ENCODE results near the gene RGS6.

RGS6 gene

DNA sequence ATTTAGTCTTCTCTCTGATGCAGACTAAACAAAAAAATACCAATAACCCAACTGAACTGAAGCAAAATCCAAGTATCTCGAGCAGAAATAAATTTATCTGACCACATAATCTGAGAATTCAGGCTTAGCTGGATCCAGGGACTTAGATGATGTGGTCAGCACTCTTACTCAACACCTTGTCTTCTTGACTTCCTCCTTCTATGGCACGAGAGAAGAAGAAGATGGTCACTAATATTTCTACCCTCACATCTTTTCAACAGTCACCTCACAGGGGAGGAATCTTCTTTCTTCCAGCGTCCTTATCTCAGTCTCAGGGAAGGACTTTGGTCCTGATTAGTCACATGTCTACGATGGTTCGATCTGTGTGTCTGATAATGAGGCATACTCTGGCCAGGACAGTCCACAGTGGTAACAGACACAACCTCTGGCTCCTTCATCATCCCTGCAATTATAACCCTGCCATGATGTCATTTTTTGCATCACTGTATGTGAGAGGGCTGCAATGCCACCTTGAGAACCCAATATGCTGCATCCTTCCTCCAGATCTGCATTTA lies 15.8 kb downstream of the RGS6 start:
- no peak for DNase-seq (ENCODE audit: low read depth)

DNA sequence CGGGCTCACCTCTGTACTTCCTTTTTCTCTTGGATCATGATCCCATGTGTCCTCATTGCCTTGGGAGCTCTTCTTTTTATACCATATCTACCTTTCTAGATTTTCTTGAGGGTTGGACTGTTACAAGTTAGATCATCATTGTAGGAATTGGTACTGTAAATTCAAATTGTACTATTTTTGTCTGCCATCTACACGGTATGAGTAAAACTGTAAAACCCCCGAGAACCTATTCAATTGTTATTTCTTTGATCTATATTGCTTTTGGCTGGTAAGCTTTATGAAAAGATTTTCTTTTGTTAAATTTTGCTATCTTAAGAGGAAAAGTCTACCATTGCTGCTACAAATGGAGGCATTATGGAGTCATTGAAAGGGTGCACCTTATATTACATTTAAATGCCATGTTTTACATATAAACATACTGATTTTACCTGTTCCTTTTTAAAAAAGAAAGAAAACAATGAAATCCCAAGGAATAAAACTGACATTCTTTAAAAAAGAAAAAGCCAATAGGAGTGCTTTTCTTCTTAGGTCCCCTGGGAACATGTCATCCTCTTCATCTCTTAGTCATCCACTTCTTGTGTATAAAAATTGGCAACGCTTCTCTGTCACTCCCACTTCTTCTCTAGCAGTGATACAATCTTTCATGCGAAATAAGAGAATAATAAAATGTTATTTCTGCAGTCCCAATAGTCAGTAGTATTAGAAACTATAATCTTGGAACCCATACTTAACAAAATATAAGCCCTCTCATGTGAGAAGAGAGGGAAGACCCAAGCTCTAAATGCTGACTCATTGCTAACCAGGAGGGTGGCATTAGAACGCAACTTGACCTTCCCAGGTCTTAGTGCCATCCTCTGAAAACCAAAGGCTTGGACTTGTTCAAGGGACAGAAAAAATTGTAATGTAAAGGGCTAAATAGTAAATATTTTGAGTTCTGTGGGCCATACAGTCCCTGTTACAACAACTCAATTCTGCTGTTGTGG lies 20.4 kb downstream of the RGS6 start:
- no peak for DNase-seq (ENCODE audit: low read depth)

DNA sequence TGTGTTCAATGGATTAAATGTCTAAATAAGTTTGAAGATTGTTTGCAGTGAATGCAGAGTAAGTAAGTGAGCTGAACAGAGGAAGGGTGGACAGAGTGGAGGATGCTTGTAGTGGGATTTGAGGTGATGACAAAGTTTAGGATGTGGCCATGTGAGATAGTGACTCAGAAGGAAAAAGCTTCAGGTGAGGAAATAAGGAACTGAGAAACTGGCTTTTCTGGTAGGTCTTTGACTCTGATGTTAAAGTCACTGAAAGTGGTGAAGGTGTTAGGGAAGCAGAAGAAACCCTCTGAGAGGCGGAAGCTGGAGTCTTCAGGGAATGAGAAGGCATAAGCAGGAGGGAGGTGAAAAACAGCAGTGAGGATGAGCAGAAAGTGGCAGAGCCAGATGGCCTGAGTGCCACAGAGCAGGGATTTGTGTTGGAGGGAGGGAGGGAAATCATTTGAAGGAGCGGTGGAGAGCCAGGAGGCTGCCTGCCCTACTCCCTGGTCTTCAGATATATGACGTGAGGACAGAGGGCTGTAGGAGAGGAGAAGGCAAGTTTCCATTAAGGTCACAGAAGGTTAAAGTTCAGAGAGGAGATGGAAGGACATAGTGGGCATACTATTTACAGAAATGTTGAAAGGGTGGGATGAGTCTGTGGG lies 24.8 kb downstream of the RGS6 start:
- DNase-seq (ENCODE audit: low read depth) = no peak

DNA sequence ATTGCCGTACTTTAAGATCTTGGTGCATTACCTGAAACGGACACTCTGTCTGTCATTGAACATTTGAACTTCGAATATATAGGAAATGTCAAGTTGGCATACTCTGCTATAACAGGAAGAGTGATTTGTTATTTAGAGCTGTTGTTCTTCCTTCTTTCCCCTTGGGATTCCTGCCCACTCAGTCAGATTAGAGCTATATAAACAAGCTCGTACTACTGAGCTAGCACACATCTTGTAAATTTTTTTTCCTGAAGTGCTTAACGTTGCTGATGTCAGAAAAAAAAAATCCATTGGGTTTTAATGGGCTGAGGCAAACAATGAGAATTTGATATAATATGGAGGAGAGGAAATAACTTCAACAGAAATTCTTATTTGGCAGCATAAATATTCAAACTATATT lies 26.8 kb downstream of the RGS6 start:
- no peak for DNase-seq (ENCODE audit: low read depth)

DNA sequence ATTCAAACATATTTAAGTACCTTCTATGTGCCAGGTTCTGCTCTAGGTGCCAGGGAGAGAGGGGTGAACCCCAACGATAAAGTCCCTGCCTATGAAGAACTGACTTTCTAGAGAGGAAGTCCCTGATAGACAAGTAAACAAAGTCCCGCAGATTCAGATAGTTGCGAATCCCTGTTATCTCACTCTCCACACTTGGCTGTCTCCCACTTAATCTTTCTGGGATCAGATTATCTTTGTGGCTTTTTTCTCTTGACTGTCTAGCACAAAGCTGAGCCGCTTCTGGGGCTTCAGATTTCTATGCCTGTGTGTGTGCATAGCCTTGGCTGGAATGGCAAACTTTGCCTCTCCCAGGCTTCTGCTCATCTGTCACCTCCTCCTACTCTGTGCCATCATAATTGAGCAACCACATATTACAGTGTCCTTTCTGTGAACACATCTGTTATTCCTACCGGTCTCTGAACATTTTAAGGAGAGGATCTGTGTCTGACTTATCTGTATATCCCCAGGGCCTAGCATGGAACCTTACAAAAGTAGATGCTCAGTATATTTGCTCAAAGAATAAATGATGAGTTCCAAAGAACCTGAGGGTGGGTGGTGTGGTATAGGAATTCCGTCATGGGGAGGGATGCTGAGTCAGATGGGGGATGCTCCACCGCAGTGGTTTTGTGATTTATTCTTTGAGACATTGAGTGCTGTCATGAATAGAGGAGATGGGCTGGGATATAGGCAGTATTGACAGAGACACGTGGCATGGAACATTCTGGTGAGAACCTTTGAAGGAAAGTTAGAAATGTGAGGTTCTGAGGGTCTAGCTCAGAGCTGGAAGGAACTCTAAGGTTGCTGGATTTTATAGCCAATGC lies 28.5 kb downstream of the RGS6 start:
- no peak for DNase-seq (ENCODE audit: low read depth)

GRCh38 chr14:71961972-71962371 lies 29.7 kb downstream of the RGS6 start:
- no peak for DNase-seq (ENCODE audit: low read depth)

DNA sequence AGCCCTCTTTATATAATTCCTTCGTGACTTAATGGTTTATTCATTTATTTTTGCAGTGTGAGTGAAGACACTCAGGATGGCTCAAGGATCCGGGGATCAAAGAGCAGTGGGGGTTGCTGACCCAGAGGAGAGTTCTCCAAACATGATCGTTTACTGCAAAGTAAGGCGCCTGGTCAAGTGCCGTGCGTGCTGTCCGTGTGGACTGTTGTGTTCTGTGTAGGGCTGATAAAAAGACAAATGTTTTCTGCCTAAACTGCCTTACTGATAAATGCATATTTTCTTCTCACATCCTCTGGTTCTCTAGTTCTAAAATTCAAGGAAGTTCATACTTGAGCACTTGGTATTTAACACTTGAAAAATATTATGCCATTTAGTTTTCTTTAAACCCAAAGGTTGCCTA lies 32.5 kb downstream of the RGS6 start:
- DNase-seq (ENCODE audit: low read depth) = no peak

DNA sequence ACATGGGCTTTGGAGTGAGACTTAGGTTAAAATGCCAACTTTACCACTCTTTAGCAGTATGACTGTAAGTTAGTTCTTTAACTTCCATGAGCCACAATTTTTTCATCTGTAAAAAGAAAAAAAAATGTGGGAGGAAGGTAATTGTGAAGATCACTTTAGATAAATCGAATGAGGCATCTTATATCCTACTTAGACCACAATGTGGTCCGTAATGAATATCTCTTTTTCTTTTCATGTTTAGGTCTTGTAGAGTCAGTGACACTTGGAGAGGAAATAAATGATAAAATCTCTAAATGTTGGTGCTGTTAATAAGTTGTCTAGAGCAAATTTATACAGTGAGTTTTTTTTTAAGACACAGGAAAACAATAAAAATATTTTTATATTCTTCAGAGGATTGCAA lies 34.3 kb downstream of the RGS6 start:
- DNase-seq (ENCODE audit: low read depth) = no peak

GRCh38 chr14:71967704-71968103 lies 35.5 kb downstream of the RGS6 start:
- no peak for DNase-seq (ENCODE audit: low read depth)

GRCh38 chr14:71970272-71970671 lies 38.0 kb downstream of the RGS6 start:
- DNase-seq (ENCODE audit: low read depth) = no peak

DNA sequence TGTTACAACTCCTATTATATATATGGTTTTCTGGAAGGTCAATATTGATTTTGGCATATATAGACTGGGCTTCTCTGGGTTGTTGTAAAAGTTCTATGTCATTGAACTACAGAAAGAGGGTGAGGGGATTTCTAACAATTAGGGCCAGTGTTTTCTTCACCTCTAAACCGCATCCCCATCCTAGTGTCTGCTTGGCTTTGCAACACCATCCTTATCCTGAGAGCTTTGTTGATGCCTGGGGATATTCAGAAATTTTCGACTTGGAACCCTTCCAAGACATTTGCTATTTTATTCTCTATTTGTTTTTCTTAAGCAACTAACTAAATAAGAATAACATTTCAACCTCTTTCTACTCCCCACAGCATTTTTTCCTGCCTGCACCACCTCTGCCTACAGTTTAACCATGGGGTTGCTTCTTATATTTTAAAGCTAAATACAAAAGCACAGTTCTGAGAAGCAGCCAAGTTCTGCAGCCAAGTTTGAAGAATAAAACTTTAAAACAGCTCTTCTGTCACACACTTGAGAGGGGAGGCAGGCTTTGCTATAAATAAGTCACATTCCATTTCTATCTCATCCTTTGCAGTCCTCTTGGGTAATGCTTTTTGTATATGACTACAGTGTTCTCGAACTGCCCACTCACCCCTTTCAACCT lies 53.4 kb downstream of the RGS6 start:
- no peak for DNase-seq (ENCODE audit: low read depth)

DNA sequence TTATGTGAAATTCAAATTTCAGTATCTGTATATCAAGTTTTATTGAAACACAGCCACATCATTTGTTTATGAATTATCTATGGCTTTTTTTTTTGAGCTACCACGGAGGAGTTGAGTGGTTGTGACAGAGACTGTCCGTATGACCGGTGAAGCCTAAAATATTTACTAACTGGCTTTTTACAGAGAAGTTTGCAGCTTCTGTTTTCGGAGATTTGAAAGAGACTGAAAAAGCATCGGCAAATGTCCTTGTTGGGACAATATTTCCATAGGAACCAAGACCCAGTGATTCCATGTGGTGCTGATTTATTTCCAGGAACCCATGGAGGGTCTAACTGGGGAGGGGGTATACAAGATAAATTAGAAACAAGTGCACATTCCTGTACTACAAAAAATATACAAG lies 56.2 kb downstream of the RGS6 start:
- DNase-seq (ENCODE audit: low read depth) = no peak

GRCh38 chr14:71988939-71989338 lies 56.7 kb downstream of the RGS6 start:
- DNase-seq (ENCODE audit: low read depth) = no peak

DNA sequence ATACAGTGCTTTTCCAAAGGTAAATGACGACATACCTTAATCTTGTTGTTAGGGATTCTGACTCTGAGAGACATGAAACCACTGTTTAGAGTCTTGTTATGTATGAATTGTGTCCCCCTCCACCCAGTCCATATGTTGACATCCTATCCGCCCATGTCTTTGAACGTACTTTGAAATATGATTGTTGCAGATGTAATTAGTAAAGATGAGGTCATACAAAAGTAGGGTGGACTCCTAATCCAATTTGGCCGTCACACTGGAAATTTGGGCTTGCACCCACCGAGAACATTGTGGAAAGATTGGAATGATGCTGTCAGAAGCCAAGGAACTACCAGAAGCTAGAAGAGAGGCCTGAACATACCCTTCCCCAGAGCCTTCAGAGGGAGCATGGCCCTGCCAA lies 62.2 kb downstream of the RGS6 start:
- no peak for DNase-seq (ENCODE audit: low read depth)

DNA sequence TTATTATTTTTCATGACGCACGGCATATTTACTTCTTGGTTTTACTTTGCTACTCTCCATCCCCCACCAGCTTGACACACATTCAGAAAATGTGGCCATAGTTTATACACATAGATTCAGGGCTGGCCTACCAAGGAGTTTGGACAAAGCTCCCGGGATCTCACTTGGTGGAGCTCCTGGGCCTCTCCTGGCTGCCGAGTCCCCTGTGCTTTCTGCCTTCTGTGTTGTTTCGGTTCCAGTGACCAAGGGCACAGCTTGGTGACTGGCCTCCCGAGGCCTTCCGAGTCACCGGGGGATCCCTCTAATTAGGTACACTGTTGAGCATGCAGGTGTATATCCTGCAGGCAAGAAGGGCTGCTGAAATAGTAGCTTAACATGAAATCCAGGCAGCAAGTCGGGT lies 63.5 kb downstream of the RGS6 start:
- no peak for DNase-seq (ENCODE audit: low read depth)

DNA sequence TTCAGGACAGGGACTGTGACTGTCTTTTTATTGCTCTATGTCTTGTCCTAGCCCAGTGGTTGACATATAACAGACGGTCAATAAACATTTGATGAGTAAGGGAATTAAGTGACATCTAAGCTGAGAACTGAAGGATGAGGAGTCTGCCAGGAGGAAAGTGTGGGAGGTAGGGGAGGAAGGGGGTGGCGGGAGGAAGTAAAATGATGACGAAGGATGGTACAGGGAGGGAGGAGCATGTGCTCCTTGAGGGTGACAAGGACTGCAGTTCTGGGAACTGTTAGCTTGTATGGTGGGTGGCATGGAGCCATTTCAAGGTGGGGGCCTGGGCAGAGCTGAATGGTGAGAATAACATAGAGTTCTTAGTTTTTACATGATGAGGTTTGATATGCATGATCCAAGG lies 64.4 kb downstream of the RGS6 start:
- DNase-seq (ENCODE audit: low read depth) = no peak

DNA sequence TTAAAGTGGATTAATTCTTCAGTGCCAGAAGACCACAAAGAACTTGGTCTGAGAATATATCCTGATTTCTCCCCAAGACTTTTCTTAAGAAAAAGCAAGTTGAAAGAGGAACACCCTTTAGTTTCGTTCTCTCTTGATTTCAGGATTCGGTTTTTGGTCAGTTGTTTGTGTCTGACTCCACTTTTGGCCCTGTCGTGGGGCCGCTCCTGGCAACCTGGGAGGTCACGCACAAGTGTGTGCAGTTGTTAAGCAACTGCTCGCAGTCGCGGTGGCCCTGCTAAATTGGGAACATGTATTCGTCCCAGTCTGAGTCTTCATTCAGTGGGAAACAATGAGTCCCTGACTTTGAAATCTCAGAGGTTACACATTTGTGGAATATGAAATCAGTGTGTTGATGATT lies 68.7 kb downstream of the RGS6 start:
- DNase-seq (ENCODE audit: low read depth) = no peak

- no peak for DNase-seq (ENCODE audit: low read depth)
Measured at GRCh38 chr14:72002731-72003130, 70.5 kb downstream of the RGS6 start.

GRCh38 chr14:72008666-72009065 lies 76.4 kb downstream of the RGS6 start:
- no peak for DNase-seq (ENCODE audit: low read depth)

GRCh38 chr14:72010474-72010873 lies 78.2 kb downstream of the RGS6 start:
- DNase-seq (ENCODE audit: low read depth) = no peak

- DNase-seq (ENCODE audit: low read depth) = no peak
Measured at GRCh38 chr14:72013721-72014345, 81.6 kb downstream of the RGS6 start.
